ENCODE data around the gene RPP30. TPM values are rescaled to one million over a fixed set of nuclear protein-coding genes. Genes with fewer than 3 reads are reported as not detected.
"Not testable (repeated sequence)": the region's sequence is repeated elsewhere in the genome, so short reads cannot be mapped to it uniquely, and the experiment has no call there.

Gene RPP30
- total RNA-seq, 3 donors from 2014 or later = 89.4 to 97.4 (median 90.8) TPM

DNA sequence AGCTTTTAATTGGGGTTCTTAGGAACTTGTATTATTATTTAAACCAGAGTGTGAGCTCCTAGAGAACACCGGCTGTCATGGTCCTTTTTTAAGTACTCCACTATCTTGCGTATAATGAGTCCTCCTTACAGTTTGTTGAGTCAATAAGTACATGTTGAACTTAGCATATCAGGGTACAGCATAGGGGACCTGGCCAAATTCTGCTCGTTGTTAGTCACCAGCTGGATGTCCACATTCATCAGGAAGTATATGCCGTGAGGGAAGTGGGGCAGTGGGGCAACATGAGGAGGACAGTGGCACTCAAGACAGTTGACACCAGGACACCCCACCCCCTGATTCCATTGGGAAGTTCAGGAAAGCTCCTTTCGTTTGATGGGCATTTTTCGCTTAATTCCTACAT lies 16.6 kb downstream of the RPP30 start:
- Mint-ChIP-seq H3K4me3 (no peak overlapping the region), H3K27me3 (ENCODE audit: low read depth) (no peaks in the 10 kb centered on the region), H3K4me1 (ENCODE audit: low read depth) (peaks cover 5% of the 10 kb centered on the region), H3K36me3 (ENCODE audit: insufficient read depth) (peaks cover 57% of the 10 kb centered on the region), H3K9me3 (no peaks in the 10 kb centered on the region)
- no peak for DNase-seq
- ATAC-seq = no peak

DNA sequence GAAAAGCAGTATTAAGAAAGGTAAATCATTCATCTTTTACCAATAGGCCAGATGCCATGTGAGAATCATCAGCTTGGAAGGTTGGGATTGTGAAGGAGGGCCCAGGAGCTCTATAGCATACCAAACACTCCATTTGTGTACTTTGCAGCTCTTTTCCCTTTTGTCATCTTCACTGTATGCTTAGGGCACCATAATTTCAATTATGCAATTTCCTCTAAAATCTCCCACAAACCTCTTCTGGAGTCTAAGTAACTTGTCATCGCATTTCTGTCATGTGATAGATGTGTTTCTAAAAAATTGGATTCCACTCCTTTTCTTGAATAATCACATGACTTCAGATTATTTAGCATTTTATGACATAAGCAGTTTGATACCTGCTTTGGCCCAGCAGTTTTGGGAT lies 17.9 kb downstream of the RPP30 start:
- ATAC-seq (no peak), DNase-seq (no peak)
- H3K4me3 Mint-ChIP-seq = no peak overlapping the region
- peaks cover 5% of the 10 kb centered on the region for H3K4me1 Mint-ChIP-seq (ENCODE audit: low read depth)
- no peaks in the 10 kb centered on the region for H3K9me3 Mint-ChIP-seq
- H3K36me3 Mint-ChIP-seq (ENCODE audit: insufficient read depth) = peaks cover 58% of the 10 kb centered on the region
- H3K27me3 Mint-ChIP-seq (ENCODE audit: low read depth) = no peaks in the 10 kb centered on the region

GRCh38 chr10:90890347-90890746 lies 18.6 kb downstream of the RPP30 start:
- Mint-ChIP-seq H3K9me3 (no peaks in the 10 kb centered on the region), H3K4me3 (no peak overlapping the region), H3K27me3 (ENCODE audit: low read depth) (no peaks in the 10 kb centered on the region), H3K36me3 (ENCODE audit: insufficient read depth) (peaks cover 60% of the 10 kb centered on the region), H3K4me1 (ENCODE audit: low read depth) (peaks cover 5% of the 10 kb centered on the region)
- no peak for ATAC-seq
- no peak for DNase-seq

- ATAC-seq = no peak
- no peak overlapping the region for H3K4me3 Mint-ChIP-seq
- H3K27me3 Mint-ChIP-seq (ENCODE audit: low read depth) = no peaks in the 10 kb centered on the region
- no peak for DNase-seq
- H3K9me3 Mint-ChIP-seq = no peaks in the 10 kb centered on the region
- peaks cover 17% of the 10 kb centered on the region for H3K4me1 Mint-ChIP-seq (ENCODE audit: low read depth)
- H3K36me3 Mint-ChIP-seq (ENCODE audit: insufficient read depth) = peaks cover 57% of the 10 kb centered on the region
Observed at GRCh38 chr10:90893190-90893589, 21.4 kb downstream of the RPP30 start.

- H3K36me3 Mint-ChIP-seq (ENCODE audit: insufficient read depth) = peaks cover 50% of the 10 kb centered on the region
- peak in 1 of 2 donors; percentile 10 for ATAC-seq
- H3K27me3 Mint-ChIP-seq (ENCODE audit: low read depth) = not testable (repeated sequence)
Observed at GRCh38 chr10:90896916-90897315, 25.1 kb downstream of the RPP30 start.

DNA sequence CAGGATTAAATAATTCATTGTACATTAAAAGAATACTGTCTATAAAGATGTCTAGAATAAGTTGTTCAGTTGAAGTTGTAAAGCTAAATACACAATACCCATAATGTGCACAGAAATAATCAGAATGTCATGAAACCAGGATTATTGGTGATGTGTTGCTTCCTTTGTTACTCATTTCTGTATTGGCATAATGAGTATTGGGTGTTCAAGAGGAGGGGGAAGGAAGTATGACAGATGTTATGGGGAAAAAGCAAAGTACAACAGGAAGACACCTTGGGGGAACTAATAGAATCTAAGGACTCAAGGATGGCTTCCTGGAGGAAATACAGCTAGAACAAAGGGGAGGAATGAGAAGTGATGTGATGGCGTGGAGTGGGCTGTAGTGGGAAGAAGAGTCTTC lies 34.2 kb downstream of the RPP30 start:
- peaks cover 9% of the 10 kb centered on the region for H3K4me1 Mint-ChIP-seq (ENCODE audit: low read depth)
- peaks cover 39% of the 10 kb centered on the region for H3K36me3 Mint-ChIP-seq (ENCODE audit: insufficient read depth)
- no peak overlapping the region for H3K4me3 Mint-ChIP-seq
- no peaks in the 10 kb centered on the region for H3K9me3 Mint-ChIP-seq
- DNase-seq (no peak), ATAC-seq (peak; percentile 43 to 54)
- no peaks in the 10 kb centered on the region for H3K27me3 Mint-ChIP-seq (ENCODE audit: low read depth)

More at GRCh38 chr10:90896916-90897315, 25.1 kb downstream of the RPP30 start:
- H3K9me3 Mint-ChIP-seq, H3K4me3 Mint-ChIP-seq, DNase-seq: not testable (repeated sequence)
- H3K4me1 Mint-ChIP-seq (ENCODE audit: low read depth) = peaks cover 16% of the 10 kb centered on the region

DNA sequence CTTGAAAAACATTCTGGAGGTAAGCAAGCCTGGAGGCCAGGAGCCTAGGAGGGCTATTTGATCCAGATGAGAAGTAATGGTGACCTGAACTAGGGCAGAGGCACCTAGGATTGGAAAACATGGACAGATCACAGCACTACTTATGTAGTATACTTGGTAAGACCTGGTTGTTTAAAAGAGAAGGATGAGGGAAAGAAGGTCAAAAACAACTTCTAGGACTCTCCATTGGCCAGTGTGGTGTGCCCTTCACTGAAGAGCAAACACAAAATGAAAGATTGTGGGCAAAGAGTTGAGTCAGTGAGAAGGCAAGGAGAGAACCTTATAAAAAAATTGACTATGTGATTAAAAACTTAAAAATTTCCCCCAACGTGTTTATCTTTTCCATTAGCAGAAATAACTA lies 34.8 kb downstream of the RPP30 start:
- ATAC-seq (peak in 1 of 2 donors; percentile 52), DNase-seq (no peak)
- Mint-ChIP-seq H3K27me3 (ENCODE audit: low read depth) (no peaks in the 10 kb centered on the region), H3K9me3 (no peaks in the 10 kb centered on the region), H3K4me1 (ENCODE audit: low read depth) (peaks cover 9% of the 10 kb centered on the region), H3K4me3 (no peak overlapping the region), H3K36me3 (ENCODE audit: insufficient read depth) (peaks cover 33% of the 10 kb centered on the region)

DNA sequence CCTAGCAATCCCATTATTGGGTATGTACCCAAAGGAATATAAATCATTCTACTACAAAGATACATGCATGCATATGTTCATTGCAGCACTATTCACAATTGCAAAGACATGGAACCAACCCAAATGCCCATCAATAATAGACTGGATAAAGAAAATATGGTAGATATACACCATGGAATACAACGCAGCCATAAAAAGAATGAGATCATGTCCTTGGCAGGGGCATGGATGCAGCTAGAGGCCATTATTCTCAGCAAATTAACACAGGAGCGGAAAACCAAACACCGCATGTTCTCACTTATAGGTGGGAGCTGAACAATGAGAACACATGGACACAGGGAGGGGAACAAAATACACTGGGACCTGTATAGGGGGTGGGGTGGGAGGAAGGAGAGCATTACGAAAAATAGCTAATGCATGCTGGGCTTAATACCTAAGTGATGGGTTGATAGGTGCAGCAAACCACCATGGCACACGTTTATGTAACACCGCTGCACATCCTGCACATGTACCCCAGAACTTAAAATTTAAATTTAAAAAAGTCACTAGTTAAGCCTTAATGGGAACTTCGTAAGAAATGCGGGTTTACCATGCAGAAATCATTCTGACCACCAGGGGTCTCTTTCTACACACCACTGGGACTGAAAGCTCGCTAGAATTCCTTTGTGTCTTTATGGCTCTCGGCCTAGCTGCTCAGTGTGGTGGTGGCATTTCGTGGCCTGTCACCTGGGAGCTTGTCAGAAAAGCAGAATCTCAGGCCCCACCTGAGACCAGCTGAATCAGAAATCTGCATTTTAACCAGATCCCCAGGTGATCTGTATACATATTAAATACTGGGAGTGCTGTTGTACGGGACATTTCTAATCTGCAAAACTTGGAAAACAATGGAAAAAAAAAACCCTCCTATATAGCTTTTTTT lies 39.6 kb downstream of the RPP30 start:
- Mint-ChIP-seq H3K36me3 (ENCODE audit: insufficient read depth) (peaks cover 10% of the 10 kb centered on the region), H3K4me3 (no peak overlapping the region), H3K9me3 (no peaks in the 10 kb centered on the region), H3K4me1 (ENCODE audit: low read depth) (peaks cover 5% of the 10 kb centered on the region), H3K27me3 (ENCODE audit: low read depth) (peaks cover 3% of the 10 kb centered on the region)
- peak; percentile 69 to 76 for ATAC-seq
- DNase-seq = peak; percentile 15

DNA sequence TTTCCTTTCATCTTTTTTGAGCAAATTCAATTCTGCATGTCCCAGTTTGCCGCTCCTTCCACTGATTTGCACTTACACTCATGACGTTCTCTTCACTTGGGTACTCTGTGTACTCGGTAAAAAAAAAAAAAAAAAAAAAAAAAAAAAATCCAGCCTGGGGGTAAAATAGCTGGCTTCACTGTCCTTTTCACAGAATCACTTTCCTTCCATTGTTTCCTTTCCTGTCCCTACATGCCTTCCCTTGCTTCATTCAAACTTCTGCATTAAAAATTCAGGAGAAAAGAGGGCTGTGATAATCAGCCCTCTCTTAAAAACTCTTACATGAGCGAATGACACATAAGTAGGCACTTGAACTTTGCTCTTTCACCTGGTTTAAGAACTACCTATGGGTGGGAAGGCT lies 40.4 kb downstream of the RPP30 start:
- H3K4me3 Mint-ChIP-seq = no peak overlapping the region
- peaks cover 5% of the 10 kb centered on the region for H3K36me3 Mint-ChIP-seq (ENCODE audit: insufficient read depth)
- ATAC-seq (no peak), DNase-seq (no peak)
- H3K4me1 Mint-ChIP-seq (ENCODE audit: low read depth) = peaks cover 5% of the 10 kb centered on the region
- peaks cover 3% of the 10 kb centered on the region for H3K27me3 Mint-ChIP-seq (ENCODE audit: low read depth)
- no peaks in the 10 kb centered on the region for H3K9me3 Mint-ChIP-seq

GRCh38 chr10:90912854-90913479 lies 41.2 kb downstream of the RPP30 start:
- H3K9me3 Mint-ChIP-seq = no peaks in the 10 kb centered on the region
- no peak for DNase-seq
- no peak overlapping the region for H3K4me3 Mint-ChIP-seq
- no peaks in the 10 kb centered on the region for H3K36me3 Mint-ChIP-seq (ENCODE audit: insufficient read depth)
- no peak for ATAC-seq
- H3K27me3 Mint-ChIP-seq (ENCODE audit: low read depth) = peaks cover 3% of the 10 kb centered on the region
- peaks cover 5% of the 10 kb centered on the region for H3K4me1 Mint-ChIP-seq (ENCODE audit: low read depth)

DNA sequence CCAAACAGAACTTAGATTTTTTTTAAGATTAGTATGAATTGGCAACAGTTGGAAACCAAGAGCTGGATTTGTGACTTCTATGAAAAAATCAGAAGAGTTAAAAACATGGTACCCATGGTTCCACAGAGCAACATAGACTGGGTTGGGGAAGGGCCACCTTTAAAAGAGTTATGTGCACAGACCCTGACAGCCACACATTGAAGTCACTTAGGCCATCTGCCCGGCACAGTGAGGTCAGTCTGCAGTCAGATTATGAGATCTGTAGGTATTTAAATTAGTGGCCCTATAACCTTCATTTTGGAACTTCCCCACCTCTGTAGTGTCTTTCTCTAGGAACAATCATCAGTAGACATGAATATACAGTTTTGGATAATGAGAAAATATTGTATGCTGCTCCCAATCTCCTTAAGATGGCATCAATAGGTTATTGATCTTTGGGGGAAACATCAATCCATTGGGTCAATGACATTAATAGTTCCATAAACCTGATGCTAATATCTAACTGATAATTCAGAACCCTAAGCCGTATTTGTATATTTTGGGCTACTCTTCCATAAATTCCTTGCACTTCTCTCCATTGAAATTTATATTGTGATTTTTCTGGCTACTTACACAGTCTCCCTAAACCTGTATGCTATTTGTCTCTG lies 42.1 kb downstream of the RPP30 start:
- no peak for ATAC-seq

GRCh38 chr10:90914992-90915765 lies 43.4 kb downstream of the RPP30 start:
- H3K9me3 Mint-ChIP-seq = no peaks in the 10 kb centered on the region
- H3K4me1 Mint-ChIP-seq (ENCODE audit: low read depth) = peaks cover 5% of the 10 kb centered on the region
- no peak overlapping the region for H3K4me3 Mint-ChIP-seq

More for the DNA sequence above, 42.1 kb downstream of the RPP30 start:
- Mint-ChIP-seq H3K27me3 (ENCODE audit: low read depth) (peaks cover 3% of the 10 kb centered on the region), H3K9me3 (no peaks in the 10 kb centered on the region), H3K4me1 (ENCODE audit: low read depth) (peaks cover 5% of the 10 kb centered on the region), H3K4me3 (no peak overlapping the region), H3K36me3 (ENCODE audit: insufficient read depth) (no peaks in the 10 kb centered on the region)
- no peak for DNase-seq

DNA sequence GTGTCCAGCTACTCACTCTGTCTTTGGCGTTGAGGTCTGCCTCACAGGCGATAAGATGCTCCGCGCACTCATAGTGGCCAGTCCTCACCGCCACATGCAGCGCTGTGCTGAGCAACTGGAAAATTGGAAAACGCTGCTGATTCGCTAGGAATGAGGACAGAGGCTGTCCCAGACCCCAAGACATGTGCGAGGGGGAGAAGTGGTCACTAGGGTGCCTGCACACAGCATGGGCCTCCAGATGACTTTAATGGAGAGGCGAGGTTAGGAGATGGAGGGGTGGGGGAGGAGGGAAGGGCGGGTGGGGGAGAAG lies 43.9 kb downstream of the RPP30 start:
- DNase-seq = no peak
- Mint-ChIP-seq H3K4me1 (ENCODE audit: low read depth) (peaks cover 5% of the 10 kb centered on the region), H3K27me3 (ENCODE audit: low read depth) (peaks cover 3% of the 10 kb centered on the region), H3K36me3 (ENCODE audit: insufficient read depth) (no peaks in the 10 kb centered on the region), H3K4me3 (no peak overlapping the region), H3K9me3 (no peaks in the 10 kb centered on the region)
- no peak for ATAC-seq

More at GRCh38 chr10:90914992-90915765, 43.4 kb downstream of the RPP30 start:
- Mint-ChIP-seq H3K36me3 (ENCODE audit: insufficient read depth) (no peaks in the 10 kb centered on the region), H3K27me3 (ENCODE audit: low read depth) (peaks cover 3% of the 10 kb centered on the region)
- no peak for DNase-seq
- ATAC-seq = no peak

All from activated T-cell treated with anti-CD3 and anti-CD28 coated beads, Interleukin-2, amount 50 U/mL, for 4 hours (primary cell).